CD4-positive, CD25-positive, alpha-beta regulatory T cell (primary cell): Measurements from ENCODE around the gene CYBA. TPM values are rescaled to one million over a fixed set of nuclear protein-coding genes. Genes with fewer than 3 reads are reported as not detected.

Experiments used
- ATAC-seq, 2 donors: fragments of 150-1000 bp; cut with Tn5 transposase; one replicate each; pipeline ENCODE4 v1.10.0; 2021; ENCODE audit warnings: low read depth in 2 of 2, moderate number of reproducible peaks in 2 of 2, moderate library complexity in 1 of 2
- DNase-seq, 3 donors: peaks; one replicate each; pipeline versions ENCODE4 v3.0.0 to v3.0.0-alpha.2; 2012 to 2022; ENCODE audit warnings: mixed read lengths in 1 of 3
- H3K27ac ChIP-seq: one replicate; pipeline ENCODE4 v1.7.0; 2013; ENCODE audit warnings: mild to moderate bottlenecking, low read length; ENCODE audit not compliant: insufficient read depth, poor library complexity, severe bottlenecking
- H3K27me3 ChIP-seq: one replicate; pipeline ENCODE4 v1.7.0; 2013; ENCODE audit warnings: low read length; ENCODE audit not compliant: control insufficient read depth, insufficient read depth
- H3K36me3 ChIP-seq: one replicate; pipeline ENCODE4 v1.7.0; 2013; ENCODE audit warnings: mild to moderate bottlenecking, low read length, moderate library complexity; ENCODE audit not compliant: control insufficient read depth, insufficient read depth
- H3K4me1 ChIP-seq: 2 replicates; pipeline ENCODE4 v1.7.0; 2013; ENCODE audit warnings: mild to moderate bottlenecking, low read length; ENCODE audit not compliant: insufficient read depth, control insufficient read depth, poor library complexity, severe bottlenecking
- H3K4me3 ChIP-seq: one replicate; pipeline ENCODE4 v1.7.0; 2013; ENCODE audit warnings: low read depth, mild to moderate bottlenecking, low read length, moderate library complexity
- H3K9me3 ChIP-seq, 2 experiments: 1 replicate in 1 of 2; 2 replicates in 1 of 2; pipeline ENCODE4 v1.7.0; 2013; ENCODE audit warnings: low read length in 2 of 2, mild to moderate bottlenecking in 1 of 2, moderate library complexity in 1 of 2; ENCODE audit not compliant: control insufficient read depth in 2 of 2
- H3K27ac Mint-ChIP-seq, 3 donors: one replicate each; pipeline ENCODE4 v1.8.0; 2020 to 2022; ENCODE audit warnings: mild to moderate bottlenecking in 3 of 3, mixed read lengths in 3 of 3, moderate library complexity in 2 of 3
- H3K27me3 Mint-ChIP-seq: one replicate; pipeline ENCODE4 v1.8.0; 2022; ENCODE audit warnings: mild to moderate bottlenecking, mixed read lengths
- H3K36me3 Mint-ChIP-seq: one replicate; pipeline ENCODE4 v1.8.0; 2020; ENCODE audit warnings: mixed read lengths
- H3K4me1 Mint-ChIP-seq, 4 donors: one replicate each; pipeline ENCODE4 v1.8.0; 2020 to 2022; ENCODE audit warnings: mixed read lengths in 4 of 4, mild to moderate bottlenecking in 1 of 4
- H3K4me3 Mint-ChIP-seq, 4 donors: one replicate each; pipeline ENCODE4 v1.8.0; 2020 to 2022; ENCODE audit warnings: mild to moderate bottlenecking in 4 of 4, mixed read lengths in 4 of 4, moderate library complexity in 3 of 4
- H3K9me3 Mint-ChIP-seq, 7 donors: one replicate each; pipeline ENCODE4 v1.8.0; 2020 to 2022; ENCODE audit warnings: mixed read lengths in 7 of 7, mild to moderate bottlenecking in 3 of 7, moderate library complexity in 2 of 7
- polyA plus RNA-seq, 4 donors: library from polyadenylated mRNA; unstranded; fragments of 300-500 nt; fragmentation: Illumina TruSeq; gene quantifications; one replicate each; pipeline ENCODE4 v1.2.3, GENCODE V29; 2021
- total RNA-seq: library from RNA; stranded (reverse); gene quantifications from one replicate; pipeline ENCODE4 v1.2.3, GENCODE V29; 2022

Gene CYBA
- total and polyA plus RNA-seq, 5 donors from 2014 or later = 351 to 964 (median 715) TPM

DNA sequence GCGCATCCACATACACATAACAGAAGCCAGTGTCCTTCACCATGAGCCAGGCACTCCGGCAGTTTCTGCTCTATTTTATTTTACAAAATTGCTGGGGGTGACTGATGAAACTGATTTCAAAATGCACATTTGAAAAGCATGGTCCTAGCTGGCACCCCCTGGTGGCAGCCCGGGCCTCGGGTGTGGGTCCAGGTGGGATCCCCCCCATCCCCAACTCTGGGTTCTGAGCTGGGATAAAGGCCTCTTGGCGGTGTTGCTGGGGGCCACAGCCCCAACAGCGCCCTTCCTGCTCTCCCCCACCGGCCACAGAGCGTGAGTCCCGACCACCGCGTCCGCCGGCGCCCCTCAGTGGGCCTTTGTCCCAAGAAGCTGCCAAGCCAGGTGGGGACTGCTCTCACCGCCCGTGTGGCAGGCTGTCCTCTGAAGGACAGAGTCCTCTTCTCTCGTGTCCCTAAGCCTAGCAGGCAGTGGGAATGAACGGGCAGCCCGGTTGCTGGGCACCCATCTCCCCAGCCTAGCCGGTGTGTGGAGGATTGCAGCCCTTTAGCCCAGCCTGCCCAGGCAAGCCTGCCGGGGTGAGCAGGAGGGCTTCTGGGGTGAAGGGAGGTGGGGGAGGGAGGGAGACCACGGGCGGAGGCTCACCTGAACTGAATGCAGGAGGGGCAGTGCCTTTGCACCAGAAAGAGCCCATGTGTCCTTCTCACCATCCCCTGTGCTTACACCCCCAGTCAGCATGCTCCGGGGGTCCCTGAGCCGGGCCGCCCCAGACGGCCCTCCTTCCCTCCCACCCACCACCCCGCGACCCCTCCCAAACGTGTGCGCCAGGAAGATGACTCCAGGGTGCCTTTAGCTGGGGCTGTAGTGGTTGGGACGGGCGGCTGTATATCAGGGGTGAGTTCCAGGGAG is 34.6 kb upstream of the CYBA start:
- H3K4me3 Mint-ChIP-seq = peak overlapping the region; percentile 83 to 95 (median 90)
- peaks cover 10 to 71% (median 35%) of the 10 kb centered on the region in 4 donors for H3K4me1 Mint-ChIP-seq
- H3K36me3 Mint-ChIP-seq = peaks cover 3% of the 10 kb centered on the region
- Histone ChIP-seq H3K9me3 (no peaks in the 10 kb centered on the region), H3K4me1 (peaks cover 57% of the 10 kb centered on the region), H3K27ac (peak overlapping the region; percentile 68), H3K4me3 (peak overlapping the region; percentile 61), H3K36me3 (peaks cover 5% of the 10 kb centered on the region), H3K27me3 (no peaks in the 10 kb centered on the region)
- H3K9me3 Mint-ChIP-seq = no peaks in the 10 kb centered on the region
- DNase-seq (peak; percentile 38 to 62 (median 48)), ATAC-seq (peak; percentile 13 to 23)
- H3K27me3 Mint-ChIP-seq = no peaks in the 10 kb centered on the region
- peak overlapping the region; percentile 62 to 94 (median 64) for H3K27ac Mint-ChIP-seq

DNA sequence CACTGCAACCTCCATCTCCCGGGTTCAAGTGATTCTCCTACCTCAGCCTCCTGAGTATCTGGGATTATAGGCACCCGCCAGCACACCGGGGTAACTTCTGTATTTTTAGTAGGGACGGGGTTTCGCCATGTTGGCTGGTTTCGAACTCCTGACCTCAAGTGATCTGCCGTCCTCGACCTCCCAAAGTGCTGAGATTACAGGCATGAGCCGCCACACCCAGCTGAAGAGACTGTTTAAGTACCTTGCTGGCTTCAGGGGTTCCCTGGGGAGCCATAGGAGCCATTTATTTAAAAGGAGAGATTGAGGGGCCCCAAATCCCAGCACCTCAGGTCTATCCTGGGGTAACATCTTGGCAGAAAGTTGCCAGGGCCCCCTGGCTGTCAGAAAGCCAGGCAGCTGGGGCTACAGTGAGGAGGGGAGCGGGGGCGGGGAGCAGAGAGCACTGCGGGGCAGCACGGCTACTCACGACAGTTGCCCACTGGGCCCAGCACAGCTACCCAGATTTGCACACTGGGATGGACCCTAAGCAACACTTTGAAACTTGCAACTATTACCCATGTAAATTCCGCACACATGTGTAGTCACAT is 33.8 kb upstream of the CYBA start:
- H3K4me3 ChIP-seq = peak overlapping the region; percentile 61
- Mint-ChIP-seq H3K4me3 (peak overlapping the region; percentile 83 to 95 (median 90)), H3K27me3 (no peaks in the 10 kb centered on the region), H3K36me3 (peaks cover 3% of the 10 kb centered on the region), H3K9me3 (no peaks in the 10 kb centered on the region), H3K4me1 (peaks cover 10 to 65% (median 35%) of the 10 kb centered on the region in 4 donors), H3K27ac (peak overlapping the region in 1 of 3 donors; percentile 42)
- H3K27me3 ChIP-seq = no peaks in the 10 kb centered on the region
- no peak overlapping the region for H3K27ac ChIP-seq
- H3K36me3 ChIP-seq = peaks cover 5% of the 10 kb centered on the region
- DNase-seq = no peak
- peaks cover 55% of the 10 kb centered on the region for H3K4me1 ChIP-seq
- ATAC-seq = no peak
- no peaks in the 10 kb centered on the region for H3K9me3 ChIP-seq

DNA sequence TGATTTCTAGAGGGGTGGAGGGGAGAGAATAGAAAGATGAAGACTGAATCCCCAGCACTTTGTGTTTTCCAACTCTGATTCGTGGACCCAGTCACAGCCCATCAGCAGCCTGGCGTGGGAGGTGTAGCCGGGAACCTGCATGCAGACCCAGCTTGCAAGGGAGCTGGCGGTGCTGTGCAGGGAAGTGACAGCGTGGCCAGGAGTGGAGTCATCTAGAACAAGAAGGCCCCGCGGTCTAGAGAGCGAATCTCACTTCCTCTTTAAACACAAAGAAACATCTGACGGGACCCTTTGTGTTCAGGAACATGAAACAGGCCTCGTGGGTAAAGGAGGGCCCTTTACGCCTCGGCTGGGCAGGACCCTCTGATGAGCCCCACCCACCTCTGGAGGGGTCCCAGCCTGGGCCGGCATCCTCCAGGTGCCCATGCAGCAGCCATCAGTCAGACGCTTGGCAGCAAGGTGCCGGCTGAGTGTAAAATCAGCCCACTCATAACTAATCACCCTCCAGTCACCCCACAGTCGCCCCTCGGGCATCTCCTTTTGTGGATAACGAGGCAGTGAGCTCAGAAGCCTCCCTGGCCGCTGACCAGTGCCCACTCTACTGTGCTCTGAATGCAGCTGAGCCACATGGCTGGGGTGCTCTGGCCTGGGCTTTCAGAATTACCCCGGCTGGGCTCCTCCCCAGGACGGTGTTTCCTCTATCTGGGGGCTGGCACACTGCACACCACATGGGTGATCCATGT is 31.0 kb upstream of the CYBA start:
- H3K27me3 ChIP-seq = no peaks in the 10 kb centered on the region
- H3K36me3 ChIP-seq = peaks cover 26% of the 10 kb centered on the region
- Mint-ChIP-seq H3K27me3 (no peaks in the 10 kb centered on the region), H3K36me3 (peaks cover 3% of the 10 kb centered on the region), H3K27ac (peak overlapping the region; percentile 94 to 98 (median 95)), H3K9me3 (peaks cover 0 to 1% (median 0%) of the 10 kb centered on the region in 7 donors), H3K4me1 (peaks cover 10 to 46% (median 28%) of the 10 kb centered on the region in 4 donors), H3K4me3 (peak overlapping the region; percentile 84 to 95 (median 90))
- H3K4me3 ChIP-seq = peak overlapping the region; percentile 19
- peaks cover 52% of the 10 kb centered on the region for H3K4me1 ChIP-seq
- ATAC-seq = peak; percentile 48 to 66
- peak overlapping the region; percentile 75 for H3K27ac ChIP-seq
- no peaks in the 10 kb centered on the region for H3K9me3 ChIP-seq
- DNase-seq = peak; percentile 19 to 84 (median 60)

DNA sequence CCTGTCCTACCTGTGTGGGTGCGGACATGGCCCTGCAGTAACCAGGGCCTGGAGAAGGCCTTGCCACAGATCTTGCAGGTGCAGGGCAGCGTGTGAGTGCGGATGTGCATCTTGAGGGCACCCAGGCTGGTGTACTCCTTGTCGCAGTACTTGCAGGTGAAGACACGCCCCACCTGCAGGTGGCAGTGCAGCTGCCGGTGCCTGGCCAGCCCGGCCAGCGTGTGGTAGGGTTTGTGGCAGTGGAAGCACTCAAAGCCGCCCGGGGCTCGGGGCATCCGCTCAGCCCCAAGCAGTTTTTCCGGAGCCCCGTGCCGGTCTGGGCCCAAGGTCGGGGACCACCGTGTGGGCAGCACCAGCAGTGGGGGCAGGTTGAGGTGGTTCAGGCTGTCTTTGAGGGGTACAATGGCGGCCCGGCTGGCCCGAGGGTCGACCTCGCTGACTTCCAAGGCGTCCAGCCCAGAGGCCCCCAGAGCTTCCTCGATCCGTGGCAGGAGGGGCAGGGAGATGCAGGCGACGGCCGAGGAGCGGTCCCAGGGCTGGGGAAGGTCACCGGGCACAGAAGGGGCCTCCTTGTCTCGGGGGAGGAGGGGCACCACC is 30.3 kb upstream of the CYBA start:
- Mint-ChIP-seq H3K36me3 (peaks cover 3% of the 10 kb centered on the region), H3K27me3 (no peaks in the 10 kb centered on the region), H3K4me1 (peaks cover 10 to 46% (median 28%) of the 10 kb centered on the region in 4 donors), H3K9me3 (peaks cover 0 to 1% (median 0%) of the 10 kb centered on the region in 7 donors), H3K27ac (peak overlapping the region; percentile 94 to 98 (median 95)), H3K4me3 (peak overlapping the region; percentile 84 to 95 (median 90))
- H3K36me3 ChIP-seq = peaks cover 31% of the 10 kb centered on the region
- no peaks in the 10 kb centered on the region for H3K9me3 ChIP-seq
- H3K27ac ChIP-seq = peak overlapping the region; percentile 75
- no peaks in the 10 kb centered on the region for H3K27me3 ChIP-seq
- no peak overlapping the region for H3K4me3 ChIP-seq
- H3K4me1 ChIP-seq = peaks cover 48% of the 10 kb centered on the region
- ATAC-seq (peak in 1 of 2 donors; percentile 21), DNase-seq (peak; percentile 38 to 79 (median 55))

DNA sequence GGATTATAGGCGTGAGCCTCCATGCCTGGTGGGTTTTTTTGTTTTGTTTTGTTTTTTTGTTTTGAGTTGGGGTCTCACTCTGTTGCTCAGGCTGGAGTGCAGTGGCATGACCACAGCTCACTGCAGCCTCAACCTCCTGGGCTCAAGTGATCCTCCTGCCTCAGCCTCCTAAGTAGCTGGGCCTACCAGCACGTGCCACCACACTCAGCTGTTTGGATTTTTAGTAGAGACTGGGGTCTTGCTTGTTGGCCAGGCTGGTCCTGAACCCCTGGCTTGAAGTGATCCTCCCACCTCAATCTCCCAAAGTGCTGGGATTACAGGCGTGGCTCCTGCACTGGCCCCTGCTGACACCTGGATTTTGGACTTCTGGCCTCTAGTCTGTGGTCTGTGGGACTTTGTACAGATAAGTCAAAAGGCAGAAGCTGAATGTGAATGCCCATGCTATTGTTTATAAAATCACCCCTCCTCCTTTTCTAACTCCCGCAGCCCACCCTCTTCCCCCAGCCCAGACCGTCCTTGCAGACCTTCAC is 29.8 kb upstream of the CYBA start:
- peak overlapping the region; percentile 75 for H3K27ac ChIP-seq
- Mint-ChIP-seq H3K4me3 (peak overlapping the region; percentile 84 to 95 (median 90)), H3K36me3 (peaks cover 3% of the 10 kb centered on the region), H3K4me1 (peaks cover 10 to 46% (median 28%) of the 10 kb centered on the region in 4 donors), H3K27me3 (no peaks in the 10 kb centered on the region), H3K9me3 (peaks cover 0 to 1% (median 0%) of the 10 kb centered on the region in 7 donors), H3K27ac (peak overlapping the region in 1 of 3 donors; percentile 20)
- peaks cover 45% of the 10 kb centered on the region for H3K4me1 ChIP-seq
- no peak overlapping the region for H3K4me3 ChIP-seq
- DNase-seq (no peak), ATAC-seq (no peak)
- peaks cover 31% of the 10 kb centered on the region for H3K36me3 ChIP-seq
- no peaks in the 10 kb centered on the region for H3K27me3 ChIP-seq
- H3K9me3 ChIP-seq = no peaks in the 10 kb centered on the region

DNA sequence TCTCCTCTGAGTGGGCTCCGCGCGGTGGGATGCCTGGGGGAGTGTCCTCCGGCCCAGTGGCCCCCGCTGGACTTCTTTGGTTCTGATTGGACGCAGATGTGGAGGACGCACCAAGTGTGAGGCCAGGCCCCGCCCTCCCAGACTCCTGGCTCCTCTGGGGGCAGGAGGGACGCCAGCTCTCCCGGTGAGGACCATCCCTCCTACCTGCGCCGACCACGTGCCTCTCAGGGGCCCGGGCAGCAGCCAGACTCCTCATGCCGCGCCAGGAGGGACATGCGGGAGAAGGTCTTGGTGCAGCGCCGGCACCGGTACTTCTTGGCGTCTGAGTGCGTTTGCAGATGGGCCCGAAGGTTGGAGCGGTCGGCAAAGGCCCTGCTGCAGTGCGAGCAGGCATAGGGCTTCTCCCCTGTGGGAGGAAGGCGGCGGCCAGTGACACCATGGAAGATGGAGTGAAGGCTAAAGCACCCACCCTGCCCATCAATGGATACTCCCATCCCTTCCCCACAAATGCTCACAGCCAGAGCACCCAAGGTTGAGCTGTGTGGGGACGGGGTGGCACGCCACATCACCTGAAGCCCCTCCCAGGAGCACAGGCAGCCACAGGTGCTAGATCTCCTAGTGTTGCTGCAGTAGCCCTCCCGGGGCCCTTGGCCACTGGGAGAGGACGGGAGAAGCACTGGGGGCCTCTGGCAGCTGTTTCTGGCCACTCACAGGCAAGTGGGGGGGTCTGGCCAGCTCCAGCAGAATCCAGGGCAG is 27.5 kb upstream of the CYBA start:
- Mint-ChIP-seq H3K27me3 (no peaks in the 10 kb centered on the region), H3K27ac (no peak overlapping the region), H3K4me3 (no peak overlapping the region), H3K36me3 (peaks cover 7% of the 10 kb centered on the region), H3K4me1 (peaks cover 3 to 25% (median 17%) of the 10 kb centered on the region in 4 donors), H3K9me3 (peaks cover 0 to 1% (median 0%) of the 10 kb centered on the region in 7 donors)
- Histone ChIP-seq H3K36me3 (peaks cover 31% of the 10 kb centered on the region), H3K4me3 (no peak overlapping the region), H3K4me1 (peaks cover 23% of the 10 kb centered on the region), H3K27me3 (no peaks in the 10 kb centered on the region), H3K27ac (no peak overlapping the region), H3K9me3 (no peaks in the 10 kb centered on the region)
- ATAC-seq (no peak), DNase-seq (no peak)
